Regular cardiac myocyte (primary cell): ENCODE results near the gene NEK6. TPM values are rescaled to one million over a fixed set of nuclear protein-coding genes. Genes with fewer than 3 reads are reported as not detected.

Experiments used
- total RNA-seq: library from RNA; depleted of rRNA; stranded (reverse); fragments of >200 nt; gene quantifications from 2 replicates; pipeline ENCODE4 v1.2.3, GENCODE V29; 2014

NEK6 gene
- total RNA-seq = 33.5 and 51.0 TPM in 2 replicates

DNA sequence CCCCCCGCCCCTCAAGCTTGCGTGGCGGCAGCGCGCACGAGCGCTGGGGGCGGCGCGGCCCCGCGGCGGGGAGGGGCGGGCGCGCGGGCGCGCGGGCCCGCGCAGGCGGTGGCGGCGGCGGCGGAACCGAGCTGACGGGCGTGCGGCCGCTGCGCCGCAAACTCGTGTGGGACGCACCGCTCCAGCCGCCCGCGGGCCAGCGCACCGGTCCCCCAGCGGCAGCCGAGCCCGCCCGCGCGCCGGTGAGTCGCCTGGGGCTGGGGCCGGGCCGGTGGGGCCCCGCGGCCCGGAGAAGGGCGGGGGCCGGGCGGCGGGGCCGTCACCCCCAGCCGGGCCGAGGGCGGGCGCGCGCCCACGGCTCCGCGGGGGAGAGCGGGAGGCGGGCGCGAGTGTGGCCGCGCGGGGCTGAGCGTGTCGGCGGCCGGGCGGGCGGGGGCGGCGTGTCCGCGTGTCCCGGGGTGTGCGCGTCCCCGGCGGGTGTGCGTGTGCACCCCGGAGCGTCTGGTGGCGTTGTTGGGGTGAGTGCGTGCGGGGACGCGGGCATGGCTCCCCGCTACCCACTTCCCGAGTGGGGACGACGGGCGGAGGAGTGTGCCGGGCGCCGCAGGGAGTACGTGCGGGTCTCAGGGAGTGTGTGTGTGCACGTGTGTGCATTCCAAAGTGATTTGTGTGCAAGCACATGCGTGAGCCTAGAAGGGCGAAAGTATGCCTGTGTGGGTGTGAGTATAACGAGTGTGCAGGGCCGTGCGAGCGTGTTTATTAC is at the start of gene NEK6:
NEK6 (plus strand) TSS at position 106 of the 763 bp plus-strand sequence. CDS start 44,016 bp downstream, outside the sequence.

Other genes starting within 250 kb of the NEK6 start
- under 0.01 and 0.19 TPM in 2 replicates for gene LHX2, start 246.2 kb upstream of the NEK6 start, total RNA-seq
- gene PSMB7, start 157.5 kb downstream of the NEK6 start, total RNA-seq = 144 and 317 TPM in 2 replicates
- gene ADGRD2, start 192.5 kb downstream of the NEK6 start, total RNA-seq = not detected in 2 replicates
- under 0.01 TPM in 1 of 2 replicates, not detected in the other for gene NR5A1, start 249.4 kb downstream of the NEK6 start, total RNA-seq